Measurements from ENCODE around the gene TNFRSF25. TPM values are rescaled to one million over a fixed set of nuclear protein-coding genes. Genes with fewer than 3 reads are reported as not detected.

Gene TNFRSF25
- total RNA-seq, 4 donors from 2014 or later: 31.0 to 88.4 (median 61.5) TPM

- peaks cover 7 to 57% (median 33%) of the 10 kb centered on the region in 4 donors for H3K4me1 ChIP-seq
- H3K36me3 ChIP-seq: no peaks in the 10 kb centered on the region
- DNase-seq: no peak
- H3K27me3 ChIP-seq: peaks cover 0 to 37% of the 10 kb centered on the region in 2 donors
- no peak overlapping the region for H3K27ac ChIP-seq
- TF ChIP-seq CTCF (IDR thresholded peaks at IDR 0.05) (no peak), POLR2A (IDR thresholded peaks at IDR 0.05) (no peak)
- peak overlapping the region in 3 of 4 donors; percentile 39 to 43 (median 42) for H3K4me3 ChIP-seq
- H3K9me3 ChIP-seq: no peaks in the 10 kb centered on the region
Observed at GRCh38 chr1:6424000-6424565, 41.9 kb downstream of the TNFRSF25 start.

- peak; percentile 62 to 89 (median 87) for DNase-seq
- H3K4me3 ChIP-seq: peak overlapping the region in 2 of 4 donors; percentile 20 to 22
Observed at GRCh38 chr1:6423321-6423999, 42.5 kb downstream of the TNFRSF25 start.

GRCh38 chr1:6421266-6421665 lies 44.7 kb downstream of the TNFRSF25 start:
- TF ChIP-seq POLR2A (IDR thresholded peaks at IDR 0.05) (no peak), CTCF (IDR thresholded peaks at IDR 0.05) (no peak)
- no peaks in the 10 kb centered on the region for H3K36me3 ChIP-seq

More at GRCh38 chr1:6423321-6423999, 42.5 kb downstream of the TNFRSF25 start:
- TF ChIP-seq POLR2A (IDR thresholded peaks at IDR 0.05) (no peak), CTCF (IDR thresholded peaks at IDR 0.05) (peak; percentile 24 to 81 (median 75))
- H3K36me3 ChIP-seq: no peaks in the 10 kb centered on the region
- peaks cover 0 to 44% of the 10 kb centered on the region in 2 donors for H3K27me3 ChIP-seq
- peaks cover 7 to 63% (median 36%) of the 10 kb centered on the region in 4 donors for H3K4me1 ChIP-seq
- peaks cover 0 to 3% (median 0%) of the 10 kb centered on the region in 4 donors for H3K9me3 ChIP-seq
- H3K27ac ChIP-seq: no peak overlapping the region

GRCh38 chr1:6420454-6421042 lies 45.4 kb downstream of the TNFRSF25 start:
- peak in 1 of 3 donors; percentile 71 for DNase-seq
- Histone ChIP-seq H3K4me3 (peak overlapping the region in 2 of 4 donors; percentile 56 to 58), H3K4me1 (peaks cover 7 to 55% (median 36%) of the 10 kb centered on the region in 4 donors), H3K27ac (no peak overlapping the region), H3K27me3 (peaks cover 0 to 45% of the 10 kb centered on the region in 2 donors), H3K9me3 (peaks cover 0 to 3% (median 0%) of the 10 kb centered on the region in 4 donors), H3K36me3 (no peaks in the 10 kb centered on the region)
- TF ChIP-seq POLR2A (IDR thresholded peaks at IDR 0.05): no peak
- TF ChIP-seq CTCF (IDR thresholded peaks at IDR 0.05): no peak

More at GRCh38 chr1:6421266-6421665, 44.7 kb downstream of the TNFRSF25 start:
- peaks cover 0 to 48% of the 10 kb centered on the region in 2 donors for H3K27me3 ChIP-seq
- no peak for DNase-seq
- H3K9me3 ChIP-seq: peaks cover 0 to 3% (median 0%) of the 10 kb centered on the region in 4 donors
- peaks cover 7 to 57% (median 36%) of the 10 kb centered on the region in 4 donors for H3K4me1 ChIP-seq
- H3K4me3 ChIP-seq: no peak overlapping the region
- H3K27ac ChIP-seq: no peak overlapping the region

- Histone ChIP-seq H3K4me1 (peaks cover 3 to 55% (median 34%) of the 10 kb centered on the region in 4 donors), H3K27ac (peak within 1 kb of the TSS in 3 of 4 donors; percentile 19 to 29 (median 21)), H3K27me3 (peaks cover 0 to 39% of the 10 kb centered on the region in 2 donors), H3K4me3 (peak within 1 kb of the TSS; percentile 4 to 58 (median 48)), H3K36me3 (no peaks in the 10 kb centered on the region), H3K9me3 (peaks cover 0 to 3% (median 0%) of the 10 kb centered on the region in 4 donors)
- no peak for TF ChIP-seq POLR2A (IDR thresholded peaks at IDR 0.05)
- no peak for TF ChIP-seq CTCF (IDR thresholded peaks at IDR 0.05)
- DNase-seq: peak in 2 of 3 donors; percentile 62 to 83
Observed at GRCh38 chr1:6419804-6420453, 46.0 kb downstream of the TNFRSF25 start, which contains the start of gene HES2. TSS of gene HES2 (minus strand) at chr1:6419919. CDS start at chr1:6419820, 99 bp downstream.
